Activated effector memory CD4-positive, alpha-beta T cell treated with anti-CD3 and anti-CD28 coated beads, Interleukin-2, amount 50 U/mL, for 16 hours (primary cell): ENCODE data around the gene RPL10A.

Source experiments
- DNase-seq: peaks from one replicate; pipeline ENCODE4 v3.0.0-alpha.2; 2020

Gene RPL10A

GRCh38 chr6:35449287-35449881 lies 18.8 kb upstream of the RPL10A start:
- peak; percentile 70 for DNase-seq

GRCh38 chr6:35451354-35452182 lies 16.6 kb upstream of the RPL10A start:
- DNase-seq: no peak

- peak; percentile 97 for DNase-seq
Observed at GRCh38 chr6:35452183-35453090, 15.8 kb upstream of the RPL10A start, which contains the start of gene FANCE. Gene FANCE (plus strand): TSS chr6:35452338. CDS start chr6:35452546, 208 bp downstream.

GRCh38 chr6:35453236-35453635 lies 15.0 kb upstream of the RPL10A start:
- no peak for DNase-seq

- DNase-seq: no peak
Observed at GRCh38 chr6:35454391-35455110, 13.7 kb upstream of the RPL10A start.

GRCh38 chr6:35457907-35458306 lies 10.3 kb upstream of the RPL10A start:
- DNase-seq: no peak

GRCh38 chr6:35461270-35461669 lies 6.9 kb upstream of the RPL10A start:
- DNase-seq: no peak

GRCh38 chr6:35463292-35463691 lies 4.9 kb upstream of the RPL10A start:
- DNase-seq: no peak

GRCh38 chr6:35465646-35466045 lies 2.6 kb upstream of the RPL10A start:
- DNase-seq: no peak

GRCh38 chr6:35468980-35469750 lies 964 bp downstream of the RPL10A start:
- no peak for DNase-seq

- peak; percentile 70 for DNase-seq
Observed at GRCh38 chr6:35469751-35470662, 1.8 kb downstream of the RPL10A start.

- no peak for DNase-seq
Observed at GRCh38 chr6:35470663-35471120, 2.5 kb downstream of the RPL10A start.

- DNase-seq: no peak
Observed at GRCh38 chr6:35471836-35472345, 3.7 kb downstream of the RPL10A start.

GRCh38 chr6:35473075-35473849 lies 5.1 kb downstream of the RPL10A start:
- DNase-seq: no peak

- DNase-seq: no peak
Observed at GRCh38 chr6:35473850-35474130, 5.6 kb downstream of the RPL10A start.

GRCh38 chr6:35474131-35474941 lies 6.1 kb downstream of the RPL10A start:
- no peak for DNase-seq

- DNase-seq: no peak
Observed at GRCh38 chr6:35474942-35475570, 6.9 kb downstream of the RPL10A start.

- no peak for DNase-seq
Observed at GRCh38 chr6:35475573-35475972, 7.4 kb downstream of the RPL10A start.
